NCI-H2227 (cell line): ENCODE results near the gene MRPL9.
"Not testable (repeated sequence)": the region's sequence is repeated elsewhere in the genome, so short reads cannot be mapped to it uniquely, and the experiment has no call there.

Source experiments
- DNase-seq: peaks from one replicate; lab custom pipeline; 2025; ENCODE audit not compliant: unreplicated experiment; lab: John Stamatoyannopoulos, UW

MRPL9 gene

GRCh38 chr1:151733995-151734394, 29.3 kb downstream of the MRPL9 start:
- not testable (repeated sequence) for DNase-seq

- no peak for DNase-seq
Measured at GRCh38 chr1:151733126-151733525, 30.2 kb downstream of the MRPL9 start.

- DNase-seq: no peak
Measured at GRCh38 chr1:151729966-151730291, 33.4 kb downstream of the MRPL9 start.

- DNase-seq: no peak
Measured at GRCh38 chr1:151729157-151729965, 33.9 kb downstream of the MRPL9 start.

GRCh38 chr1:151728151-151729054, 34.9 kb downstream of the MRPL9 start:
- DNase-seq: peak; percentile 75

- no peak for DNase-seq
Measured at GRCh38 chr1:151723726-151724370, 39.4 kb downstream of the MRPL9 start.

- DNase-seq: no peak
Measured at GRCh38 chr1:151721788-151722510, 41.3 kb downstream of the MRPL9 start.

- peak; percentile 75 for DNase-seq
Measured at GRCh38 chr1:151720974-151721787, 42.1 kb downstream of the MRPL9 start, which contains the start of gene RIIAD1. Gene RIIAD1, plus strand, starts transcription at chr1:151721522. Its CDS starts 15 bp downstream, at chr1:151721537.

GRCh38 chr1:151720554-151720953, 42.7 kb downstream of the MRPL9 start:
- peak; percentile 31 for DNase-seq

GRCh38 chr1:151720125-151720524, 43.2 kb downstream of the MRPL9 start:
- DNase-seq: no peak

GRCh38 chr1:151718666-151719065, 44.6 kb downstream of the MRPL9 start:
- DNase-seq: no peak

- DNase-seq: no peak
Measured at GRCh38 chr1:151718011-151718431, 45.3 kb downstream of the MRPL9 start.

GRCh38 chr1:151716771-151717631, 46.3 kb downstream of the MRPL9 start, which contains the start of gene CELF3:
Gene CELF3, minus strand, starts transcription at chr1:151716803. Its CDS starts 783 bp downstream, at chr1:151716020.
- peak; percentile 97 for DNase-seq

- DNase-seq: no peak
Measured at GRCh38 chr1:151716405-151716762, 46.9 kb downstream of the MRPL9 start.

- peak; percentile 79 for DNase-seq
Measured at GRCh38 chr1:151715726-151716404, 47.4 kb downstream of the MRPL9 start.

- no peak for DNase-seq
Measured at GRCh38 chr1:151714820-151715725, 48.2 kb downstream of the MRPL9 start.

GRCh38 chr1:151713874-151714273, 49.4 kb downstream of the MRPL9 start:
- DNase-seq: no peak
